ENCODE results near the gene PUM1.

Gene PUM1

DNA sequence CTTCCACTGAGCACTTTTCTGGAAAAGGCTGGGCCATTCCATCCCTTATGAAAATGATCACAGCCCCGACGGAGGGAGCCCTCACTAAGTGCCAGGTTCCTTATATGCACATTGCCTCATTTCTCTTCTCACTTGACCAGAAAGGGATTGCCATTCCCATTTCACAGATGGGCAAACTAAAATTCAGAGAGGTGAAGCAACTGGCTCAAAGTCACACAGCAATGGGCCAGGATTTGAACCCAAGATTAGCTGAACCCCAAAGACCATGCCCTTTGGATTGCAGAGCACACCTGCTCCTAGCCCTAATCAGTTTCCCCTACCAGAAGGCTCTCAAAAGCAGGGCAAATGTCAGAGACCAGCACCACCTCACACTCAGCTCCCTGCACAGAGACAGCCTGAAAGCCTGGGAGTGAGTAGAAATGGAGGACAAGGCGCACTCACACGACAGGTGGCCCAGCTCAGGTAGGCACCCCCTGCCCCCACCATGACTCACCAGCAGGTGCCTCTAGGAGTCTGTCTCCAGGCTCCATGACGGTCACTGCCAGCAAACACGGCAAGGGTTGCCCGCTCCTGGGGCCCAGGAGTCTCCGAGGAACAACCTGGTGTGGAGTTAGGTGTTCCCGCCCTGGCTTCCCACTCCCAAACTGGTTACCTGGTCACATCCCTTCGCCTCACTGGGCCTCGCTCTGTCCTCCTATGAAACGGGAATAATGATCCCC, 178.6 kb downstream of the PUM1 start:
- TF ChIP-seq, protein P1, sequence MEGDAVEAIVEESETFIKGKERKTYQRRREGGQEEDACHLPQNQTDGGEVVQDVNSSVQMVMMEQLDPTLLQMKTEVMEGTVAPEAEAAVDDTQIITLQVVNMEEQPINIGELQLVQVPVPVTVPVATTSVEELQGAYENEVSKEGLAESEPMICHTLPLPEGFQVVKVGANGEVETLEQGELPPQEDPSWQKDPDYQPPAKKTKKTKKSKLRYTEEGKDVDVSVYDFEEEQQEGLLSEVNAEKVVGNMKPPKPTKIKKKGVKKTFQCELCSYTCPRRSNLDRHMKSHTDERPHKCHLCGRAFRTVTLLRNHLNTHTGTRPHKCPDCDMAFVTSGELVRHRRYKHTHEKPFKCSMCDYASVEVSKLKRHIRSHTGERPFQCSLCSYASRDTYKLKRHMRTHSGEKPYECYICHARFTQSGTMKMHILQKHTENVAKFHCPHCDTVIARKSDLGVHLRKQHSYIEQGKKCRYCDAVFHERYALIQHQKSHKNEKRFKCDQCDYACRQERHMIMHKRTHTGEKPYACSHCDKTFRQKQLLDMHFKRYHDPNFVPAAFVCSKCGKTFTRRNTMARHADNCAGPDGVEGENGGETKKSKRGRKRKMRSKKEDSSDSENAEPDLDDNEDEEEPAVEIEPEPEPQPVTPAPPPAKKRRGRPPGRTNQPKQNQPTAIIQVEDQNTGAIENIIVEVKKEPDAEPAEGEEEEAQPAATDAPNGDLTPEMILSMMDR (IDR thresholded peaks at IDR 0.05; ENCODE audit: low read depth, low read length) = no peak
- Histone ChIP-seq H3K9me3 (no peaks in the 10 kb centered on the region), H3K36me3 (no peaks in the 10 kb centered on the region), H3K4me1 (0 out of 2 replicates have a peak, but pooled peaks cover 2% of the 10 kb centered on the region), H3K27me3 (no peaks in the 10 kb centered on the region), H3K4me3 (ENCODE audit: low read depth, low read length) (no peak overlapping the region)
- no peak for DNase-seq

DNA sequence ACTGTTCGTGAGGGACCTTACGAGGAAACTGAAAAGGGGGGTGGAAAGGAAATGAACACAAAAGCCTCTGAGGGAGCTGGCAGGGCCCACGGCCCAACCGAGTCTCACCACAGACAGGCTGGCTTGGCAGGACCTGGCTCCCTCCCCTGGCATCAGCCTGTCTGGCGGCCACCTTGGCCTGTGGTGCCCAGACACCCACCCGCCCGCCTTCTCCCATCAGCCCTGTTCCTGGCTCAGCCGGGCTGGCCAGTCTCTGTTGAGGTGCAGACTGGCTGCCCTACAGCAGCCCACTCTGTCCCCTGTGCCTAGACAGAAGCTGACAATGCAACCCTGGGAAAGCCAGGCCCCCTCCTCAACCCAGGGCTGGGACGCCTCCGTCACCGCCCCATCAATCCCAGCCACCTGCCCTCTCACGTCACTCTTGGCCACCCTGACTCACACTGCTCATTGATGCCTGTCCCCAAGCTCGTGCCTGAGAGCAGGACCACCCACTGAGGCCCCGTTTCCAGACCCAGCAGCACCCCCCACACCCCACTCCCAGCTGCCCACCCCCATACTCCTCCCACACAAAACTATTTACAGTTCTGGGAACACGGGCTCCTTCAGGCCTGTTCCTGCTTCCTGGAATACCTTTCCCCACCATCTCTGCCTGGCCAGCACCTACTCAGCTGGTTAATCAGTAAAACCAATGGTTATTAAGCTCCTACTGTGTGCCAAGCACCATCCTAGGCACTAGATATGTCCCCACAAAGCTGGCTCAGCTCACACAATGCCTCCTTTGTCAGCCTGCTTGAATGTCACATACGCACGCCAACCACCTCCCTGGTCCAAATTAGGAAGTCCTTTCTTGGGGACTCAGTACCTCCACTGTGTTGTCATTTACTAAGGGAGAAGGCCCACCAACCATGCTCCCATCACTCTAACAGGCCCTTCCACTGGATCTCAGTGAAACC, 179.7 kb downstream of the PUM1 start:
- TF ChIP-seq, protein P1 (IDR thresholded peaks at IDR 0.05; ENCODE audit: low read depth, low read length) = no peak
- H3K4me3 ChIP-seq (ENCODE audit: low read depth, low read length) = no peak overlapping the region
- H3K36me3 ChIP-seq = no peaks in the 10 kb centered on the region
- 0 out of 2 replicates have a peak, but pooled peaks cover 2% of the 10 kb centered on the region for H3K4me1 ChIP-seq
- no peaks in the 10 kb centered on the region for H3K27me3 ChIP-seq
- H3K9me3 ChIP-seq = no peaks in the 10 kb centered on the region
- no peak for DNase-seq

DNA sequence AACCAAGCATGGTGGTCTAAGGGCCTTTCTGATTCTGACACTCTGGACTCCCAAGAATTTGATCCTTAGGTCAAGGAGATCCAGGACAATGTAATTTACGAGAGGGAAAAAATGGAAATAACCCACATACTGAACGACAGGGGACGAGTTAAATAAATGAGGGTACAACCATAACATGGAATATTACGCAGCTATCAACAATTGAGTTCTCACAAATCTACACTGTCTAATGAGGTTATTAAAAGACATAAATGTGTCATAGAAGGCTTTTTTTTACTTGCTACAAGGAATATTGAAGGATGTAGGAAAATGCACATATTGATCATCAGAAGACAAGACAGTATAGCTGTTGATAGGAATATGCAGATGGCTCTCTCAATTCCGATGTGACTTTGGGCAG, 180.8 kb downstream of the PUM1 start:
- TF ChIP-seq, protein P1 (IDR thresholded peaks at IDR 0.05; ENCODE audit: low read depth, low read length) = no peak
- DNase-seq = no peak
- H3K9me3 ChIP-seq = no peaks in the 10 kb centered on the region
- H3K27me3 ChIP-seq = no peaks in the 10 kb centered on the region
- no peak overlapping the region for H3K4me3 ChIP-seq (ENCODE audit: low read depth, low read length)
- H3K4me1 ChIP-seq = 0 out of 2 replicates have a peak, but pooled peaks cover 2% of the 10 kb centered on the region
- no peaks in the 10 kb centered on the region for H3K36me3 ChIP-seq

DNA sequence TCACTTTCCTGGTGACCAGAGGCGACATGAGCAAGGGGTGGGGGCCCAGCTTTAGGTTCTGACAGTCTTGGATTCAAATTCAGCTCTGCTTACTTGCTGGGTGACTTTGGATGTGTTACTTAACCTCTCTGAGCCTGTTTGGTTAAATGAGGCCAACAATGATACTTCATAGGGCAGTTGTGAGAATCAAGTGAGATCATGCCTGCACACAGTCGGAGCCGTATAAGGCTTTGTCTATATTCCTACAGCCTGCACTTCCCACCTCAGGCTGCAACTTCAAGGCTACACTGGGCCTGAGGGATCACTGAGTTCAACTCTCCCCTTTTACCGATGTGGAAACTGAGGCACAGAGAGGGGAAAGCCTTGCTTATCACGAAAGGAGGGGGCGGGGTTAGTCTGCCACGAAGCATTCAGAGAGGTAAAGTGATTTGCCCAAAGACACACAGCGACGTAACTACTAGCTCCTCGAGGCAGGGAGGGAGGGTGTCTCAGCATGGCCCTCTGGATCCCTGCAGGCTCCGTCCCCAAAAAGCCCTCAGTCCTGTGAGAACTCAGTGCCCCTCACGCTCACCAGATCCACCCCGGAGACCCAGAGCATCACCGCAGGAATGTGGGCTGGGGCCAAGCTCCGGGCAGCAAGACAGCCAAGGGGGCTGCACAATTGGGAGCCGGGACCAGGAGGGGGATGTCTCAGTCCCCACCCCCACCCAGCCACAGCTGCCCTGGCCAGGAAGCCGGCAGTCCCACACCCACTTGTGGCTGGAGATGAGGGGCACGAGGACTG, 181.9 kb downstream of the PUM1 start:
- no peaks in the 10 kb centered on the region for H3K27me3 ChIP-seq
- no peak for DNase-seq
- TF ChIP-seq, protein P1 (IDR thresholded peaks at IDR 0.05; ENCODE audit: low read depth, low read length) = no peak
- no peaks in the 10 kb centered on the region for H3K9me3 ChIP-seq
- no peaks in the 10 kb centered on the region for H3K36me3 ChIP-seq
- no peak overlapping the region for H3K4me3 ChIP-seq (ENCODE audit: low read depth, low read length)
- 0 out of 2 replicates have a peak, but pooled peaks cover 2% of the 10 kb centered on the region for H3K4me1 ChIP-seq

DNA sequence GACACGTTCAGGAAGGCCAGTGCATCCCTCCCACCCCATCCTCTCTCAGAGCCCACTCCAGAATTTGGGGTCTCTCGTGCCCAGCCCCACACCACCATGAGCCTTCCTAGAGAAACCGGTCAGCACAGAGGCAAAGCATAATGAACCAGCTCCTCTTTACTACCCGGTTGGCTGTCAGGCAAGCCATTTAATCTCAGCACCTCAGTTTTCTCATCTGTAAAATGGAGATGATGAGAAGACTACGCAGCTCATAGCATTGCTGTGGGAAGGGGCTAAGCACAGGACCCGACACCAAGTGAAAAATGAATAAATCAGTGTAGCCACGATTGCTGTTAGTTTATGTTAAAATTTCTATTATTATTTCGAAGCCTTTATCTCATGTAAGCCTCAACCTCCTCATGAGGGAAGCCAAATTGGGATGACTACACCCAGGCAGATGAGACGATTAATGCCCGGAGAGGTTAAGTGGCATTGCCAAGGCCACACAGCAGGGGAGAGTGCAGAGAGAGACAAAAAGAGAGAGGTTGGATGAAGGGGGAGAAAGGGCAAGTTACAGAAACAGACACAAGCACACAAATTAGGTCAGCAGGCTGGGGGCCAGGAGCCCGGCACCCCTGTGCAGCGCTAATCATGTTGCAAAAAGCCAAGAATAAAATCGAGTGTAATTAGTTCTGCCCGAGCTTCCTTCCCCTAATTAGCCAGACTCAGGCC, 182.7 kb downstream of the PUM1 start:
- H3K9me3 ChIP-seq = no peaks in the 10 kb centered on the region
- no peaks in the 10 kb centered on the region for H3K27me3 ChIP-seq
- H3K4me1 ChIP-seq = 0 out of 2 replicates have a peak, but pooled peaks cover 2% of the 10 kb centered on the region
- H3K4me3 ChIP-seq (ENCODE audit: low read depth, low read length) = no peak overlapping the region
- no peaks in the 10 kb centered on the region for H3K36me3 ChIP-seq
- DNase-seq = no peak
- TF ChIP-seq, protein P1 (IDR thresholded peaks at IDR 0.05; ENCODE audit: low read depth, low read length) = no peak
